Astrocyte (in vitro differentiated cells and primary cell): ENCODE data around the gene DERL3. TPM values are rescaled to one million over a fixed set of nuclear protein-coding genes. Genes with fewer than 3 reads are reported as not detected.

Experiments
- DNase-seq: peaks from one replicate; pipeline ENCODE4 v3.0.0-alpha.2; 2010; ENCODE audit warnings: low read depth
- FAIRE-seq: peaks from 2 replicates; lab custom pipeline; 2011; peaks lifted over from hg19 to GRCh38; lab: Jason Lieb, UNC
- H2AFZ ChIP-seq: 2 replicates; pipeline ENCODE4 v1.6.0; 2012; ENCODE audit warnings: low read depth, low read length, inconsistent platforms
- H3K27ac ChIP-seq: 2 replicates; pipeline ENCODE4 v1.5.1; 2011; ENCODE audit warnings: low read depth, low read length, inconsistent platforms
- H3K27me3 ChIP-seq: 2 replicates; pipeline ENCODE4 v1.6.0; 2011; ENCODE audit warnings: low read length, inconsistent platforms; ENCODE audit not compliant: insufficient read depth
- H3K36me3 ChIP-seq: 2 replicates; pipeline ENCODE4 v1.5.1; 2011; ENCODE audit warnings: low read length, inconsistent platforms; ENCODE audit not compliant: insufficient read depth
- H3K4me1 ChIP-seq: 2 replicates; pipeline ENCODE4 v1.5.1; 2011; ENCODE audit warnings: low read length, inconsistent platforms; ENCODE audit not compliant: insufficient read depth
- H3K4me2 ChIP-seq: 2 replicates; pipeline ENCODE4 v1.6.0; 2012; ENCODE audit warnings: low read length, inconsistent platforms
- H3K4me3 ChIP-seq: 2 replicates; pipeline ENCODE4 v1.5.1; 2011; ENCODE audit warnings: low read depth, mild to moderate bottlenecking, low read length, inconsistent platforms; ENCODE audit not compliant: insufficient read depth
- H3K79me2 ChIP-seq: 2 replicates; pipeline ENCODE4 v1.6.0; 2012; ENCODE audit warnings: mild to moderate bottlenecking, low read length, inconsistent platforms; ENCODE audit not compliant: insufficient read depth
- H3K9ac ChIP-seq: 2 replicates; pipeline ENCODE4 v1.6.0; 2012; ENCODE audit warnings: mild to moderate bottlenecking, low read length, inconsistent platforms
- H3K9me3 ChIP-seq: 2 replicates; pipeline ENCODE4 v1.5.1; 2012; ENCODE audit warnings: low read depth, mild to moderate bottlenecking, low read length, inconsistent platforms; ENCODE audit not compliant: insufficient read depth
- H4K20me1 ChIP-seq: 2 replicates; pipeline ENCODE4 v1.6.0; 2012; ENCODE audit warnings: low read length, inconsistent platforms; ENCODE audit not compliant: insufficient read depth
- H3K27ac Mint-ChIP-seq: one replicate; pipeline ENCODE4 v1.8.0; 2021; ENCODE audit warnings: mild to moderate bottlenecking, mixed read lengths; ENCODE audit not compliant: unreplicated experiment
- H3K27me3 Mint-ChIP-seq: one replicate; pipeline ENCODE4 v1.8.0; 2021; ENCODE audit warnings: low read depth, mixed read lengths; ENCODE audit not compliant: unreplicated experiment
- H3K36me3 Mint-ChIP-seq: one replicate; pipeline ENCODE4 v1.8.0; 2021; ENCODE audit warnings: low read depth, mixed read lengths; ENCODE audit not compliant: unreplicated experiment
- H3K4me1 Mint-ChIP-seq: one replicate; pipeline ENCODE4 v1.8.0; 2021; ENCODE audit warnings: low read depth, mixed read lengths; ENCODE audit not compliant: unreplicated experiment
- H3K4me3 Mint-ChIP-seq: one replicate; pipeline ENCODE4 v1.8.0; 2021; ENCODE audit warnings: mild to moderate bottlenecking, moderate library complexity, mixed read lengths; ENCODE audit not compliant: unreplicated experiment
- H3K9me3 Mint-ChIP-seq: one replicate; pipeline ENCODE4 v1.8.0; 2021; ENCODE audit warnings: mild to moderate bottlenecking, mixed read lengths; ENCODE audit not compliant: unreplicated experiment
- CTCF ChIP-seq: IDR thresholded peaks from 2 replicates; pipeline ENCODE4 v1.5.1; 2011; ENCODE audit warnings: low read depth, mild to moderate bottlenecking, inconsistent platforms, low read length, moderate library complexity; ENCODE audit not compliant: insufficient read depth
- EZH2 ChIP-seq: IDR thresholded peaks from 2 replicates; pipeline ENCODE4 v1.6.1; 2012; ENCODE audit warnings: mild to moderate bottlenecking, low read length, inconsistent platforms; ENCODE audit not compliant: insufficient read depth
- total RNA-seq: library from RNA; stranded (reverse); gene quantifications from 2 replicates; pipeline ENCODE4 v1.2.1, GENCODE V29; 2021

Gene DERL3
- total RNA-seq, 1 donor from 2014 or later: 0.82 TPM

GRCh38 chr22:23856721-23857605, 18.2 kb upstream of the DERL3 start:
- TF ChIP-seq EZH2 (no peak), CTCF (no peak)
- H3K4me3 ChIP-seq: peak overlapping the region; percentile 75
- FAIRE-seq (no peak), DNase-seq (peak; percentile 54)
- no peaks in the 10 kb centered on the region for H4K20me1 ChIP-seq
- Mint-ChIP-seq H3K4me1 (peaks cover 7% of the 10 kb centered on the region), H3K27ac (peak overlapping the region; percentile 83), H3K36me3 (no peaks in the 10 kb centered on the region), H3K9me3 (no peaks in the 10 kb centered on the region), H3K27me3 (no peaks in the 10 kb centered on the region), H3K4me3 (peak overlapping the region; percentile 92)
- no peaks in the 10 kb centered on the region for H3K9me3 ChIP-seq
- peak overlapping the region; percentile 90 for H2AFZ ChIP-seq
- no peaks in the 10 kb centered on the region for H3K79me2 ChIP-seq
- no peaks in the 10 kb centered on the region for H3K36me3 ChIP-seq
- H3K27me3 ChIP-seq: no peaks in the 10 kb centered on the region
- H3K4me1 ChIP-seq: peaks cover 16% of the 10 kb centered on the region
- H3K27ac ChIP-seq: peak overlapping the region; percentile 15
- peak overlapping the region; percentile 72 for H3K9ac ChIP-seq
- peak overlapping the region; percentile 92 for H3K4me2 ChIP-seq

GRCh38 chr22:23850136-23850611, 11.4 kb upstream of the DERL3 start:
- peaks cover 11% of the 10 kb centered on the region for H3K4me1 ChIP-seq
- H3K4me1 Mint-ChIP-seq: peaks cover 26% of the 10 kb centered on the region
- H3K36me3 Mint-ChIP-seq: no peaks in the 10 kb centered on the region
- no peaks in the 10 kb centered on the region for H3K9me3 Mint-ChIP-seq
- no peaks in the 10 kb centered on the region for H4K20me1 ChIP-seq
- H3K4me2 ChIP-seq: no peak overlapping the region
- TF ChIP-seq CTCF (no peak), EZH2 (no peak)
- H3K27me3 Mint-ChIP-seq: peaks cover 9% of the 10 kb centered on the region
- no peaks in the 10 kb centered on the region for H3K27me3 ChIP-seq
- H3K79me2 ChIP-seq: no peaks in the 10 kb centered on the region
- DNase-seq: no peak
- no peak overlapping the region for H3K4me3 ChIP-seq
- H2AFZ ChIP-seq: no peak overlapping the region
- no peak overlapping the region for H3K9ac ChIP-seq
- H3K36me3 ChIP-seq: no peaks in the 10 kb centered on the region
- H3K4me3 Mint-ChIP-seq: no peak overlapping the region
- H3K9me3 ChIP-seq: no peaks in the 10 kb centered on the region
- no peak overlapping the region for H3K27ac ChIP-seq
- no peak for FAIRE-seq
- no peak overlapping the region for H3K27ac Mint-ChIP-seq
